Activated CD8-positive, alpha-beta memory T cell treated with anti-CD3 and anti-CD28 coated beads, Interleukin-2, amount 50 U/mL, for 1 hour (primary cell): Measurements from ENCODE around the gene FZD4.

ENCODE experiments used
- DNase-seq: peaks from one replicate; pipeline ENCODE4 v3.0.0-alpha.2; 2020; ENCODE audit errors: extremely low read depth

Gene FZD4

DNA sequence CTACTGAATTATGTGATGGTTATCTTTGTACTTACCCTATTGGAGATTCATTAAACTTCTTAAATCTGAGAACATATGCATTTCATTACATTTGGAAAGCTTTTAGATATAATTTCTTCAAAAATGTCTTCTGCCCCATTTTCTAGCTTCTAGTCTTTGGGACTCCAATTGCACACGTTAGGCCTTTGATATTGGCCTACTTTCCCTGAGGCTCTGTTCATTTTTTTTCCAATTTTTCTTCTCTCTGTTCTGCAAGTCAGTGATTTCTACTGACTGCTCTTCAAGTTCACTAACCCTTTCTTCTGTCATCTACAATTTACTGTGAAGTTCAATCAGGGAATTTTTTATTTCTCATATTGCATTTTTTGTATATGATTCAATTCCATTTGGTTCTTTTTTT, 43.0 kb downstream of the FZD4 start:
- no peak for DNase-seq

DNA sequence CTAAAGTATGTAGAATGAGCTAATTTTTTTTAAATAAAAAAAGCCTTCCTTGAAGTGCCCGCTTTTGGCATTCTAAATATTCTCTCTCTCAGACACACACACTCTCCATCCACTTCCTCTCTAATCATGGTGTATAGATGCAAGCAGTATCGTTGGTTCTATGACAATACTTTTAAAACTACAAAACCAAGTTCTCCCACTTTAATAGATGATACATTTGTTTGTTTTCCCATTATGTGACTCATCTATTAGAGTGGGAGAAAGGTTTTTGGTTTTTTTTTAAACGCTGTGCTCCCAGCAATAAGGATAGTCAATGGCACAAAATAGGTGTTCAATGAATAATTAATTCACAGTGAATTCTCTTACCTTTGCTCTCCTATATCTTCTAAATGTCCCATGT, 44.6 kb downstream of the FZD4 start:
- no peak for DNase-seq

- no peak for DNase-seq
Observed at GRCh38 chr11:86906198-86906597, 49.0 kb downstream of the FZD4 start.

GRCh38 chr11:86905252-86905651, 49.9 kb downstream of the FZD4 start:
- DNase-seq = no peak

- DNase-seq = no peak
Observed at GRCh38 chr11:86904001-86904400, 51.2 kb downstream of the FZD4 start.

DNA sequence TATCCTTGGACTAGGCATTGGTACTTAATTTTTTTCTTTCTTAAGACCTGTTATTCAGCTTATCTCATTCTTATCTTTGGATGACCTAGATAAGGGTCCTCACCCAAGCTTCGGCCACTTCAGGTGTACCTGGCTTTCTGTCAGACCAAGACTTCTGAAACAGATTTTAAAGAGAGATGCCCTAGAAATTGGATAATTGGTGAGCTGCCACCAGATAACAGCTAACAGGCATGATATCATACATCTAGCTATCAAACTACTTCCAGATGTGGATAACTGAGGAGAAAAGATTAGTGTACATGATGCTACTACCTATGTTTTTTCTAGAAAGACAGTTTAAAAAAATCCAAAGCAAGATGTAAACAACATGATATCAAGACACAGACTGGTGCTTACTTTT, 52.9 kb downstream of the FZD4 start:
- DNase-seq = no peak

- no peak for DNase-seq
Observed at GRCh38 chr11:86901599-86901998, 53.6 kb downstream of the FZD4 start.

- no peak for DNase-seq
Observed at GRCh38 chr11:86900162-86900561, 55.0 kb downstream of the FZD4 start.

DNA sequence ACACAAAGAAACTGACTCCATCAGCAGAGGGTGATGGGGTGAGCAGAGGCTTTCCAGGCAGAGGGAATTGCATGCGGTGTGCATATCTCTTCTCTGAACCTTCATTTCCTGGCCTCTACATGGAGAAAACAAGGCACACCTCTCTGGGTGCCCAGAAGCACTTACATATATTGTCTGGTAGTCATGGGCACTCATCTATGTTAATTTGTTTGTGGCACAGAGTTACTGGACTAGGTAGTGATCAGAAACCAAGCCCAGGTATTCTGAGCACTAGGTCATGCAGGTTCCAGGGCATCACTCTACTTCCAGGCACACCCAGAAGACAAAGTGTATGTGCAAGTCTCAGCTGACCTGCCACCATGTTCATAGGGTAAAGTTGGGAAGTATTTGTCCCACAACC, 56.5 kb downstream of the FZD4 start:
- DNase-seq = no peak

DNA sequence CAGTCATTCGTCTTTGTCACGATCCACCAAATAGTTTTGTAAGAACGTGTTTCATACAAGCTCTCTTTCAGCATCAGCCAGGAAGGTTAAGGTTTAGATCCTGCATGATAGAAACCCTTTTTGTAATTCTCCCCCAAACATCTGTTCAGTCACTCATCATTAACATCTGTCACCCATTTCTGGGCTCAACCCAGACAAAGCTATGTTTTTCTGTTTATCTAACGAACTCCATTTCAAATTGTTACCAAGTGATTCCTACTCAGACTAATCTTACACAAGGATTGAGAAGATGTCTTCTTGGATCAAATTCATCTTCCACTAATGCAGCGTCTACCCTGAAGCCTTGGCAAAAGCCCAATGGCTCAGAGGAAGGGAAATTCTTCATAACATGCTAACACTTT, 58.8 kb downstream of the FZD4 start:
- no peak for DNase-seq
